B cell (primary cell): ENCODE results near the gene ZNF608. TPM values are rescaled to one million over a fixed set of nuclear protein-coding genes. Genes with fewer than 3 reads are reported as not detected.

Experiments used
- ATAC-seq: fragments of 200-7000 bp; cut with Tn5 transposase; one replicate; pipeline ENCODE4 v1.10.0; 2021; ENCODE audit warnings: low read depth, mild to moderate bottlenecking, moderate number of reproducible peaks, moderate library complexity
- CTCF ChIA-PET: fragments of 350-600 bp; sonication (Branson Sonifier 250); formaldehyde crosslinking; loops from one replicate; lab custom pipeline; 2021; ENCODE audit warnings: antibody characterized with exemption, inconsistent platforms; lab: Charles Lee
- POLR2A ChIA-PET: fragments of 350-600 bp; sonication (Branson Sonifier 250); formaldehyde crosslinking; loops from one replicate; lab custom pipeline; 2021; ENCODE audit warnings: antibody characterized with exemption; lab: Charles Lee
- DNase-seq: peaks from one replicate; pipeline ENCODE4 v3.0.0; 2013
- H2AFZ ChIP-seq: 2 replicates; pipeline ENCODE4 v1.6.1; 2012; ENCODE audit warnings: mild to moderate bottlenecking, low read depth, low read length; ENCODE audit not compliant: insufficient read depth, poor library complexity, severe bottlenecking
- H3K27ac ChIP-seq, 2 donors: 1 replicate in 1 of 2; 2 replicates in 1 of 2; pipeline ENCODE4 v1.5.1; 2012 to 2013; ENCODE audit warnings: low read length in 2 of 2, mild to moderate bottlenecking in 2 of 2, moderate library complexity in 1 of 2
- H3K27me3 ChIP-seq, 4 experiments: fragments of 200-600 bp in 1 of 4; sonication (generic) in 1 of 4; replicated peaks in 1 of 4; 1 replicate in 2 of 4; 2 replicates in 2 of 4; pipeline versions ENCODE4 v1.6.1 to v1.7.0; 2013 to 2016; ENCODE audit warnings: low read length in 3 of 4, mild to moderate bottlenecking in 2 of 4, mixed read lengths in 1 of 4, moderate library complexity in 1 of 4; ENCODE audit not compliant: insufficient read depth in 4 of 4, control insufficient read depth in 3 of 4; ENCODE audit errors: control extremely low read depth in 1 of 4
- H3K36me3 ChIP-seq, 2 experiments: replicated peaks in 1 of 2; 1 replicate in 1 of 2; 2 replicates in 1 of 2; pipeline versions ENCODE4 v1.6.1 to v1.7.1; 2013; ENCODE audit warnings: low read length in 1 of 2; ENCODE audit not compliant: insufficient read depth in 2 of 2, control insufficient read depth in 1 of 2; ENCODE audit errors: control extremely low read depth in 1 of 2, extremely low read depth in 1 of 2
- H3K4me1 ChIP-seq, 2 donors: fragments of 200-600 bp in 1 of 2; sonication (generic) in 1 of 2; 1 replicate in 1 of 2; 2 replicates in 1 of 2; pipeline versions ENCODE4 v1.5.1 to v1.6.1; 2013 to 2017; ENCODE audit warnings: low read length in 2 of 2; ENCODE audit not compliant: control insufficient read depth in 2 of 2, insufficient read depth in 2 of 2
- H3K4me2 ChIP-seq: replicated peaks from 2 replicates; pipeline ENCODE3; 2012; ENCODE audit warnings: mild to moderate bottlenecking, low read depth, low read length; ENCODE audit not compliant: poor library complexity, severe bottlenecking
- H3K4me3 ChIP-seq, 5 experiments: fragments of 200-600 bp in 1 of 5; sonication (generic) in 1 of 5; 1 replicate in 3 of 5; 2 replicates in 2 of 5; pipeline versions ENCODE4 v1.5.1 to v1.7.0; 2011 to 2016; ENCODE audit warnings: low read length in 4 of 5, mild to moderate bottlenecking in 4 of 5, low read depth in 2 of 5, control low read depth in 1 of 5, moderate library complexity in 1 of 5; ENCODE audit not compliant: insufficient read depth in 1 of 5; ENCODE audit errors: control extremely low read depth in 1 of 5, extremely low read depth in 1 of 5
- H3K79me2 ChIP-seq: fragments of 200-600 bp; sonication (generic); one replicate; pipeline ENCODE4 v1.6.0; 2016; ENCODE audit warnings: low read length; ENCODE audit not compliant: control insufficient read depth, insufficient read depth
- H3K9ac ChIP-seq: fragments of 200-600 bp; sonication (generic); 2 replicates; pipeline ENCODE4 v1.6.1; 2017; ENCODE audit warnings: mild to moderate bottlenecking, low read length, moderate library complexity
- H3K9me3 ChIP-seq, 3 donors: one replicate each; pipeline versions ENCODE4 v1.6.1 to v1.7.1; 2013; ENCODE audit warnings: low read length in 2 of 3; ENCODE audit not compliant: control insufficient read depth in 2 of 3, insufficient read depth in 1 of 3; ENCODE audit errors: control extremely low read depth in 1 of 3
- H4K20me1 ChIP-seq: 2 replicates; pipeline ENCODE4 v1.6.0; 2012; ENCODE audit warnings: mild to moderate bottlenecking, low read length; ENCODE audit not compliant: insufficient read depth, control insufficient read depth, poor library complexity, severe bottlenecking
- H3K27ac Mint-ChIP-seq: one replicate; pipeline ENCODE4 v1.8.0; 2021; ENCODE audit warnings: mixed read lengths
- H3K27me3 Mint-ChIP-seq: one replicate; pipeline ENCODE4 v1.8.0; 2021; ENCODE audit warnings: mixed read lengths
- H3K4me1 Mint-ChIP-seq: one replicate; pipeline ENCODE4 v1.8.0; 2021; ENCODE audit warnings: mixed read lengths
- H3K4me3 Mint-ChIP-seq: one replicate; pipeline ENCODE4 v1.8.0; 2021; ENCODE audit warnings: mixed read lengths
- H3K9me3 Mint-ChIP-seq: one replicate; pipeline ENCODE4 v1.8.0; 2022; ENCODE audit warnings: mixed read lengths; ENCODE audit not compliant: insufficient read depth
- EZH2 ChIP-seq: IDR thresholded peaks from 2 replicates; pipeline ENCODE4 v1.6.1; 2012; ENCODE audit warnings: borderline replicate concordance, low read depth, mild to moderate bottlenecking, moderate library complexity, low read length; ENCODE audit not compliant: insufficient read depth, poor library complexity, severe bottlenecking
- WGBS: methylation state at CpG from one replicate; pipeline ENCODE4 v1.1.5; 2013; ENCODE audit warnings: missing lambda C conversion rate; ENCODE audit not compliant: insufficient coverage; 5-methylcytosine and 5-hydroxymethylcytosine counted together
- intact Hi-C: fragments of 100-400 bp; cut with micrococcal nuclease; formaldehyde crosslinking; loops from one replicate; pipeline ENCODE4 v1.10.0; 2022
- polyA plus RNA-seq: library from polyadenylated mRNA; depleted of rRNA; stranded (reverse); fragments of >200 nt; gene quantifications from 2 replicates; pipeline ENCODE4 v1.2.3, GENCODE V29; 2012
- total RNA-seq, 2 donors: library from RNA; stranded (reverse); fragments of 120-200 nt in 1 of 2; gene quantifications; 1 replicate in 1 of 2; 2 replicates in 1 of 2; pipeline versions ENCODE4 v1.2.3 to v1.2.4, GENCODE V29; 2013 to 2022
- TF ChIP-seq, protein P1 (sequence below): fragments of 200-600 bp; IDR thresholded peaks from one replicate; pipeline ENCODE4 v1.8.0; 2022; ENCODE audit warnings: antibody characterized with exemption, mild to moderate bottlenecking

The ZNF608 gene
- total and polyA plus RNA-seq, 2 donors (not counting 1 experiment from before 2014, with no cell fraction given): 8.5 to 17.4 TPM

DNA sequence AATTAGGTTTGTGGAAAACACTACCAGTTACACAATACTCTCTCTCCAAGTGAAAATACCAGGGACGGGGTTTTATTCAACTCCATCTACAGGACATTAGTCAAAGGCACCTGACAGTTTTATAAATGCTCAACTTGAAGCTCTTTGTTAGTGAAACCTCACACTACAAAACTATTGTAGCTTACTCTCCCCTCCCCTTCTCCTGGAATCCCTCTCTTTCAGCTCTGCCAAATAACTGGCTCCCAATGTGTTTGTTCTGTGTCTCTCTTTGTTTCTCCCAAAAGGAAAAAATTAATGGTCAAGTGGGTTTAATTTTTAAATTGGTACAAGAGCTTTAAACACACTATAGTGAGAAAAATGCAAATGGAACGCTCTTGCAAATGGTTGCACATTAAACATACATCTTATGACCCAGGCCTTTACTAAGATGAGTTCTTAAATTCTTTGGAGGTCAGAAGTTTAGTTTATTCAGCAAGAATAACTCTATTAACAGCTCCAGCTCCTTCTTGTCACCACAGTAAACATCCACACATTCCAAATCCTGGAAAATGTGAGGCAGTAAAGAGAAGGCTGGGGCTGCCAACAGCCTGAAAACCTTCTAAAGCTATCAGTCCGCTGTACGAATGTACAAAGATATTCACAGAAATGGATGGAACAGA is 48.4 kb downstream of the ZNF608 start:
- peaks cover 0 to 2% of the 10 kb centered on the region in 2 experiments for H3K36me3 ChIP-seq
- peaks cover 15 to 19% of the 10 kb centered on the region in 2 donors for H3K4me1 ChIP-seq
- peaks cover 0 to 6% (median 0%) of the 10 kb centered on the region in 4 experiments for H3K27me3 ChIP-seq
- DNase-seq: no peak
- H3K4me2 ChIP-seq: no peak overlapping the region
- TF ChIP-seq, protein P1, sequence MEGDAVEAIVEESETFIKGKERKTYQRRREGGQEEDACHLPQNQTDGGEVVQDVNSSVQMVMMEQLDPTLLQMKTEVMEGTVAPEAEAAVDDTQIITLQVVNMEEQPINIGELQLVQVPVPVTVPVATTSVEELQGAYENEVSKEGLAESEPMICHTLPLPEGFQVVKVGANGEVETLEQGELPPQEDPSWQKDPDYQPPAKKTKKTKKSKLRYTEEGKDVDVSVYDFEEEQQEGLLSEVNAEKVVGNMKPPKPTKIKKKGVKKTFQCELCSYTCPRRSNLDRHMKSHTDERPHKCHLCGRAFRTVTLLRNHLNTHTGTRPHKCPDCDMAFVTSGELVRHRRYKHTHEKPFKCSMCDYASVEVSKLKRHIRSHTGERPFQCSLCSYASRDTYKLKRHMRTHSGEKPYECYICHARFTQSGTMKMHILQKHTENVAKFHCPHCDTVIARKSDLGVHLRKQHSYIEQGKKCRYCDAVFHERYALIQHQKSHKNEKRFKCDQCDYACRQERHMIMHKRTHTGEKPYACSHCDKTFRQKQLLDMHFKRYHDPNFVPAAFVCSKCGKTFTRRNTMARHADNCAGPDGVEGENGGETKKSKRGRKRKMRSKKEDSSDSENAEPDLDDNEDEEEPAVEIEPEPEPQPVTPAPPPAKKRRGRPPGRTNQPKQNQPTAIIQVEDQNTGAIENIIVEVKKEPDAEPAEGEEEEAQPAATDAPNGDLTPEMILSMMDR: no peak
- TF ChIP-seq EZH2: no peak
- no peaks in the 10 kb centered on the region for H3K9me3 Mint-ChIP-seq
- intact Hi-C loops: no loop called here
- H3K9me3 ChIP-seq: no peaks in the 10 kb centered on the region
- peaks cover 74% of the 10 kb centered on the region for H3K79me2 ChIP-seq
- H3K4me3 ChIP-seq: no peak overlapping the region
- no peak overlapping the region for H3K27ac ChIP-seq
- H3K9ac ChIP-seq: no peak overlapping the region
- ATAC-seq: no peak
- WGBS: no CpG with 5 or more reads among the region's 4 CpGs
- H3K4me1 Mint-ChIP-seq: peaks cover 42% of the 10 kb centered on the region
- no peak overlapping the region for H3K4me3 Mint-ChIP-seq
- no peak overlapping the region for H3K27ac Mint-ChIP-seq
- H2AFZ ChIP-seq: no peak overlapping the region
- H3K27me3 Mint-ChIP-seq: no peaks in the 10 kb centered on the region
- no peaks in the 10 kb centered on the region for H4K20me1 ChIP-seq
- CTCF ChIA-PET: interaction anchor here (1.7 kb wide), 1 partner anchor 10 kb away, joined by 4 read pairs; no protein-coding TSS in a partner anchor
- POLR2A ChIA-PET: interaction anchor here (0.7 to 1.1 kb wide), 2 partner anchors 35 to 39 kb away, joined by 3 read pairs; no protein-coding TSS in a partner anchor

DNA sequence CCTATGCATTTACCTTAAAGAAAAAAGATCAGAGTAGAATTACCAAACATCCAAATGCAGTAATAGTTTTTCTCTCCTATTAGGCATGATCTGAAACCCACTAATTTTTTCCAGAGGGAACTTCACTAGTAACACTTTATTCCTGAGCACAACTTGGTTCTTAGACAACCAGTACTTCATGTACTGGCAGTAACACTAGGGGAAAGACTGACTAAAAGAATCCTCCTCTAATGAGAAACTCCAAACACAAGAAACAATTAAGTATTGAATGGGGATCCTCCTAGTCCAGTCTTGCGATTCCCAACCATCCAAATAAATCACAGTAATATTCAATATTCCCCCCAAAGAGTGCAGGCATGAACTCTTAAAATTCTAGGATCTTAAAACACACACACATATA is 48.9 kb downstream of the ZNF608 start:
- H3K9ac ChIP-seq: no peak overlapping the region
- peaks cover 0 to 2% of the 10 kb centered on the region in 2 experiments for H3K36me3 ChIP-seq
- no peaks in the 10 kb centered on the region for H4K20me1 ChIP-seq
- ATAC-seq (no peak), DNase-seq (no peak)
- ChIA-PET CTCF (no interaction called here), POLR2A (interaction anchor here (1.1 kb wide), 1 partner anchor 38 kb away, joined by 3 read pairs; no protein-coding TSS in a partner anchor)
- intact Hi-C loops: no loop called here
- Mint-ChIP-seq H3K27ac (no peak overlapping the region), H3K4me1 (peaks cover 37% of the 10 kb centered on the region), H3K4me3 (no peak overlapping the region), H3K9me3 (no peaks in the 10 kb centered on the region), H3K27me3 (no peaks in the 10 kb centered on the region)
- no peak overlapping the region for H3K27ac ChIP-seq
- H3K79me2 ChIP-seq: peaks cover 74% of the 10 kb centered on the region
- H3K9me3 ChIP-seq: no peaks in the 10 kb centered on the region
- H2AFZ ChIP-seq: no peak overlapping the region
- TF ChIP-seq EZH2: no peak
- TF ChIP-seq, protein P1: no peak
- H3K4me3 ChIP-seq: no peak overlapping the region
- no peak overlapping the region for H3K4me2 ChIP-seq
- H3K4me1 ChIP-seq: peaks cover 9 to 14% of the 10 kb centered on the region in 2 donors
- 100% methylated on average over 1 of the region's 1 CpG for WGBS
- H3K27me3 ChIP-seq: peaks cover 0 to 5% (median 0%) of the 10 kb centered on the region in 4 experiments
